H1 (cell line): ENCODE measurements around the gene NUP210L.

ENCODE experiments used
- CREB1 ChIP-seq: IDR thresholded peaks from 2 replicates; pipeline ENCODE4 v1.6.1; 2012; ENCODE audit warnings: inconsistent platforms
- HDAC2 ChIP-seq, 2 experiments: fragments of 300-600 bp in 1 of 2; sonication (generic) in 1 of 2; IDR thresholded peaks; 2 replicates each; pipeline ENCODE4 v1.6.1; 2011 to 2012; ENCODE audit warnings: low read depth in 2 of 2, low read length in 2 of 2, mild to moderate bottlenecking in 2 of 2, moderate library complexity in 2 of 2, borderline replicate concordance in 1 of 2, inconsistent platforms in 1 of 2
- POLR2A ChIP-seq, 2 experiments: IDR thresholded peaks; 1 replicate in 1 of 2; 2 replicates in 1 of 2; pipeline ENCODE4 v1.6.1; 2011; ENCODE audit warnings: low read depth in 2 of 2, low read length in 2 of 2, mild to moderate bottlenecking in 2 of 2; ENCODE audit errors: control extremely low read depth in 1 of 2
- POLR2AphosphoS5 ChIP-seq: IDR thresholded peaks from 2 replicates; pipeline ENCODE4 v1.6.1; 2011; ENCODE audit warnings: low read depth, low read length
- SP1 ChIP-seq: IDR thresholded peaks from 2 replicates; pipeline ENCODE4 v1.6.1; 2011; ENCODE audit warnings: low read depth, low read length
- TF ChIP-seq, protein P1 (sequence below), 3 experiments: IDR thresholded peaks; 1 replicate in 2 of 3; 2 replicates in 1 of 3; pipeline versions ENCODE4 v1.5.1 to v1.6.1; 2011; ENCODE audit warnings: low read length in 3 of 3, mild to moderate bottlenecking in 3 of 3, inconsistent platforms in 2 of 3, low read depth in 1 of 3, moderate library complexity in 1 of 3; ENCODE audit not compliant: insufficient read depth in 1 of 3; ENCODE audit errors: control extremely low read depth in 1 of 3

DNA sequence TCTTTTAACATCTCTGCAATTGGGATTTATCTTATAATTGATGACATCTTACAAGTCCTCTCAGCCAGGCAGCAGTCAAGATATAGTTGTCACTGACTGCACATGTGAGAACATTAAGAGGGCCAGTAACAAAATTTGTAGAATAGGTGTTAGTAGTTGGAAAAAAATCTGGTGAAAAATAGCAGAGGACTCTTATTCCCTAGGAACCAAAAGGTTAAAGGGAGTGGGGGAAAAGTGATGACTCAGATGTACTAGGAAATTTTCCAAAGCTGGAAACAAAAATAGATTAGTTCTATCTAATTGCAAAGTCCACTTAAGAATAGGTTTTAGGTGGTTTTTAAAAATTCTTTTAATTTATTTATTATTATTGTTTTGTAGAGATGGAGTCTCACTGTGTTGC lies 3.6 kb downstream of the NUP210L start:
- TF ChIP-seq HDAC2 (IDR thresholded peaks at IDR 0.05; ENCODE audit: borderline replicate concordance in 1 of 2, low read depth in 2 of 2, low read length in 2 of 2) (no peak), POLR2AphosphoS5 (no peak), SP1 (no peak), CREB1 (no peak), POLR2A (IDR thresholded peaks at IDR 0.05; ENCODE audit: control extremely low read depth in 1 of 2, low read depth in 2 of 2, low read length in 2 of 2) (no peak)
- TF ChIP-seq, protein P1, sequence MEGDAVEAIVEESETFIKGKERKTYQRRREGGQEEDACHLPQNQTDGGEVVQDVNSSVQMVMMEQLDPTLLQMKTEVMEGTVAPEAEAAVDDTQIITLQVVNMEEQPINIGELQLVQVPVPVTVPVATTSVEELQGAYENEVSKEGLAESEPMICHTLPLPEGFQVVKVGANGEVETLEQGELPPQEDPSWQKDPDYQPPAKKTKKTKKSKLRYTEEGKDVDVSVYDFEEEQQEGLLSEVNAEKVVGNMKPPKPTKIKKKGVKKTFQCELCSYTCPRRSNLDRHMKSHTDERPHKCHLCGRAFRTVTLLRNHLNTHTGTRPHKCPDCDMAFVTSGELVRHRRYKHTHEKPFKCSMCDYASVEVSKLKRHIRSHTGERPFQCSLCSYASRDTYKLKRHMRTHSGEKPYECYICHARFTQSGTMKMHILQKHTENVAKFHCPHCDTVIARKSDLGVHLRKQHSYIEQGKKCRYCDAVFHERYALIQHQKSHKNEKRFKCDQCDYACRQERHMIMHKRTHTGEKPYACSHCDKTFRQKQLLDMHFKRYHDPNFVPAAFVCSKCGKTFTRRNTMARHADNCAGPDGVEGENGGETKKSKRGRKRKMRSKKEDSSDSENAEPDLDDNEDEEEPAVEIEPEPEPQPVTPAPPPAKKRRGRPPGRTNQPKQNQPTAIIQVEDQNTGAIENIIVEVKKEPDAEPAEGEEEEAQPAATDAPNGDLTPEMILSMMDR (IDR thresholded peaks at IDR 0.05; ENCODE audit: control extremely low read depth in 1 of 3, insufficient read depth in 1 of 3, low read depth in 1 of 3, low read length in 3 of 3), result no peak
